Midbrain (tissue), 1 donor: ENCODE results near the gene HSPG2.
A peak's percentile ranks its signal among the peaks of the same experiment; 100 is the strongest.

Source experiments
- DNase-seq: peaks from one replicate; lab custom pipeline; 2025; lab: John Stamatoyannopoulos, UW

Gene HSPG2

DNA sequence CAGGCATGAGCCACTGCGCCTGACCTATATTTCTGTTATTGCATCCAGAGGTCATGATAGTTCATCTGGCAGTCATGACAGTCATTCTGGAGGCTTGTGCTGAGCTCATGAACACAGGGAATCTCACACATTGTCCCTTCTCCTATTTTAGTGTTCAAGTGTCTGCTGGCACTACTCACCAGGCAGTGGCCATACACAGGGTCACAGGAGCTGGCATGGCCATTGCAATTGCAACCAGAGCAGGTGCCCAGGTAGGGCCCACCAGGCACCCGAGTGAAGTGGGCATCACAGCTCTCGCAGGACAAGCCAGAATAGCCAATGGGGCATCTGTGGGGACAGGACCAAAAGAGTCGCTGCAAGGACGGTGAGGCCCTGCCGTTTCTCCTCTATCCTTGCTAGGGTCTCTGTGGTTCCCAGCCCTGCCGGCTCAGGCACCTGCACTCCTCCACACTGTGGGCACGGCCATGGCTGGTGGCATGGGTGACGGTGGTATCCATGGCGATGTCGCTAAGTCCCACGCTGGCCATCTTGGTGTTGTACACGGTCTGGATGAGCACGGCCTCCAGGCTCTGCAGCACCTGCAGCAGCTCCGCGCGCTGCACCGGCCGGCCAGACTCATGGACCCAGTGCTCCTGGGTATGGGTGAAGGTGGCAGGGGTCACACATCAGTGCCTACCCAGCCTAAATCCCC, 57.0 kb downstream of the HSPG2 start:
- no peak for DNase-seq

DNA sequence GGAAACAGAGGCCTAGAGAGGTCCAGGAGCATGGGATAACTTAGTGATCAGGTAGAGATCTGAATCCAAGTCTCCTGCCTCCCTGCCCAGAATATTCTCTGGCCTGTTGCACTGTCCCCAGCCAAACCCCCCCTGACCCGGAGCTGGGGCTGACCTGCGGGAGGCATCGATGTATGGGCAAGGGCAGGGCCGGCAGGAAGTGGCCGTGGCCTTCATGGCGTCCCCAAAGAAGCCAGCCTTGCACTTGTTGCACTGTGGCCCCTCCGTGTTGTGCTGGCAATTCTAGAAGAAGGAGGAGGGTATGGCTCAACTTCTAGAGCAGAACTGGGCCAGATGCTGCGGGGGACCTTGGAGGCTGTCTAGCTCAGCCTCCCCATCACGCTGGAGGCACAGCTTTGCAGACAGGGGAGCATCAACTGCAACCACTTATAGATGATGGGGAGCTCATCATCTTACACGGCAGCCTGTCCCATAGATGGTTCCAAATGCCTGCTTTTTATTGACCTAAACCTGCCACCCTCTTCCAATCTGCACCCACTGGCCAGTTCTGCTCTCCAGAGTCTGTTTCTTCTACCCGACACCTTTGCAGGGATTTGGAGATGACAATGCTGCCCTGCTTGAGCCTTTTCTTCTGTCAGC, 58.2 kb downstream of the HSPG2 start:
- no peak for DNase-seq

DNA sequence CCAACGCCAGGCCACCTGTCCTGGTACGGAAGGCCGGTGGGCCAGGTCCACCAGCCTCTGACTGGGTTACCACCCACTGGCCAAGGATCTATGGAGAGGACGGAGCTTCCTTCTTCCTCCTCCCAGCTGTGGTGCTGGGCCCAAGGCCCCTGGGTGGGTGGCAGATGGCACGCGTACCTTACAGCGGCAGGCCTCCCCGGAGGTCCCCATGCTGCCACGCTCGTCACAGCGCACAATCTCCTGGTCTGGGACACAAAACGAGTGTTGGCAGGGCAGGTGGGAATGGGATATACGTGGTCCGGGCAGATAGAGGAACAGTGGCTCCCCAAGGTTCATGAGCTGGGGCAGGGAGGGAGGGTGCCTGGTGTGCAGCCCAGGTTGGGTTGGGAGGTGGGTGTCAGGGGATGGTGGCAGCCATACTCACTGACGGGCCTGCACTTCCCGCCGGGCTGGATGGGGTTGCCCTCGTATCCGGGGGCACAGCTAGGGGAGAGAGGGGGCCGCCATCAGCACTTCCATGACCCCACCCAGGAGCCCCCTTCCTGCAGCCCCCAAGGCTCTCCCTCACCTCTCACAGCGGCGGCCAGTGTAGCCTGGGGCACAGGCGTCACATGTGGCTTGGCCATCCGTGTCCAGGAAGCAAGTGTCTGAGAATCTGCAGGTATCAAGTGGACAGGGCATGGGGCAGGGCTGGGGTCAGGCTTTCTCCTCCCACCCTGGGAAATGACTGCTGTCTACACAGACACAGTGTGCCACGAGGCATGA, 58.9 kb downstream of the HSPG2 start:
- no peak for DNase-seq

DNA sequence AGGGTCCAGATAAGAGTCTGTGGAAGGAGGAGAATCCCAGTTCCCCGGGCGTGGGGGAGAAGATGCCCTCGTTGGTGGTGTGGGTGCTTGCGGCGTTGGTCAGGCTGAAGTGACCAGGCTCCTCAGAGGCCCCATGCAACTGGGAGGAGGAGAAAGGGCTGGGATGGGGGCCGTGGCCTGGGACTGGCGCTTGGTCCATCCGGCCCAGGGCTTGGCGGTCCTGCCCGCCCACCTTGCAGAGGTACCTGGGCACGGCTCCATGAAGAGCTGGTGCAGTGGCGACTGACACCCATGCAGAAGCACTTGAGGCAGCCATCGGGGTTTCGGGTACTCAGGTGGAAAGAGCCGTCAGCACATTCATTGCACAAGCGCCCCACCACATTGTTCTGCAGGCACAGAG, 60.8 kb downstream of the HSPG2 start:
- no peak for DNase-seq

DNA sequence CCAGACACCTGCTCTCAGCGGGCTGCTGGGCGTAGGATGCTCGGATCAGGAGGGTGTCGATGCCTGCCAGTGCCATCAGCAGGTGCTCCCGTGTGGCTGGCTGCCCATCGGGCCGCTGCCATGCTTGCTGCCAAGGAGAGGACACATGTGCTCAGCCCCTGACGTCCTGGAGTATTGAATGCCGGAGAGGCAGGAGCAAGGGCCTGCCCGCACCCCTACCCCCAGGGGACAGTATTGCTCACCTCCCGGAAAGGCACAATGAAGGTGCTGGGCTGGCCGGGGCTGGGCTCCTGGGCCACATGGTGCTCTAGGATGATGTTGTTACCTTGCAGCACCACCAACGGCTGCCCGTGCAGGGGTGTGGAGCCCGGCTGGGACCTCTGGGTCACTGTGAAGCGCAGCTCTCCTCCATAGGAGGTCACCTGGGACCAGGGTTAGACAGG, 61.5 kb downstream of the HSPG2 start:
- no peak for DNase-seq

DNA sequence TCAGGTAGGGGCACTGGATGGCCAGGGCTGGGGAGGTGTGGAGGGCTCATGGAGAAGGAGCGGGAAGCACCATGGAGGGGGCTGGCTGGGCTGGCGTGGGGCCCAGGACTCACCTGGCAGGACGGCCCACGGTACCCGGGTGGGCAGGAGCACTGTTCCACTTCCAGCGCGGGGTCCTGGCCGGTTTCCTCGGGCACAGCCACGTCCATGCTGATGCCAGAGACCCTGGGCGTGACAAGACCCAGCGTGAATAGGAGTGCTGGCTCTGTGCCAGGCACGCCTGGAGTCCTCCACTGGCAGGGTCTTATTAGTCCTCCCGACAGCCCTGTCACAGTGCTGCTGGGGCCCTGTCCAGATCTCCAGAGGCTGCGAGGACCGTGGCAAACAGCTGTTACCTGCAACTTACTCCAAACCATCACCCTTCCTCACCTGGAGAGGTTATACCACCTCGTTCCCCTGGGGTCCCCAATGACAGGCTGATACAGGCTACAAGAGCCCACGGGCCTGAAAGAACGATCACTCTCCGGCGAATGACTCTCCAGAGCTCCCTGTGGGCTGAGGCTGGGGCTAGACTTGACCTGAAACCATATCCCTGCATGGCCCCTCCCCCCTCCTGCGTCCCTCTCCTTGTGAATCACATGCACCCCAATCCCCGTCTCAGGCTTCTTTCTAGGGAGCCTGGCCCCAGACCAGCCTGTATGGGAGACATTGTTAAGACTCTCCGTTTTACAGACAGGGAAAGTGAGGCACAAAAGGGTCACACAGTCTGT, 62.1 kb downstream of the HSPG2 start:
- DNase-seq: no peak

DNA sequence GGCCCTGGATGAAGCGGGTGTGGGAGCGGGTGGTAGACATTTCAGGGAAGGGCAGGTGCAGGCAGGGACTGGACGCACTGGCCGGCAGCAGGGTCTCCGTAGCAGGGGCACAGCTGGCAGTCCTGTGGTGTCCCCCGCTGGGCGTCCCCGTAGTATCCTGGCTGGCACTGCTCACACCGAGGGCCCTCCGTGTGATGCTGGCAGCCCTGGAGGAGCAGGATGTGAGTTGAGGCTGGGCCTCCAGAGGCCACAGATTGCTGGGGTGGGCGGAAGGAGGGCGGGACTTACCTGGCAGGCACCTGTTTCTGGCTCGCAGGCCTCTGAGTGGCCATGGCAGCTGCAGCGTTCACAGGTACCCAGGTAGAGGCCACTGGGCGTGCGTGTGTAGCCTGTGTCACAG, 62.8 kb downstream of the HSPG2 start:
- DNase-seq: no peak

DNA sequence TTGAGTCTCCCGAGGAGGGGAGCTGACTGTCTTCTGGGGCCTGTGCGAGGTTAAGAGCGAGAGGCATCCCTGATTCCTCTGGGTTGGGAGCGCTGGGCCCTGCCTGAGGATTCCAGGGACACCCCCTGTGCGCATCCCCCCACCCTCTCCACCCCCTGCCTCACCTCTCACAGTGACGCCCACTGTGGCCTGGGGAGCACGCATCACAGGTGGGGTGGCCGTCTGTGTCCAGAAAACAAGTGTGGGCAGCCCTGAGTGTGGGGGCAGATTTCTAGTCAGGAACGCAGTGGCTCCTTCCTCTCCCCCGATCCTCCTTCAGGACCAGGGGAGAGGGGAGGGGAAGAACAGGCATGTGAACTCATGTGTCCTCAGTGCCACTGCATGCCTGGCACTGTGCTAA, 63.3 kb downstream of the HSPG2 start:
- no peak for DNase-seq

DNA sequence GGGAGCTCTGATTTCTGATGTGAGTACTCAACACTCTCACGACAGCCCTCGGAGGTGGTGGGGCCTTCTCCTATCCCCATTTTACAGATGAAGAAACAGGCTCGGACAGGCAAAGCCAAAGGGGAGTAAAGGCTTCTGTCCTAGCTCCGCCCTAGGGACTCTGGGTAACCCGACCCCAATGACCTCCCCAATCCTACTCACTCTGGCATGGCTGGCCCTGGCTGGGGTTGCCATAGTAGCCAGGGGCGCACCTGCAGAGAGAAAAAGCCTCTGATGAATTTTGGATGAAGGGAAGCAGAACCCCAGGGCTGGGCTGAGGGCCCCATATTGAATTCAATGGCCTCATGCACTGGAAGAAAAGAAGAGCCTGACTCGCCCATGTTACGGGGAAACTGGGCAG, 63.9 kb downstream of the HSPG2 start:
- no peak for DNase-seq

DNA sequence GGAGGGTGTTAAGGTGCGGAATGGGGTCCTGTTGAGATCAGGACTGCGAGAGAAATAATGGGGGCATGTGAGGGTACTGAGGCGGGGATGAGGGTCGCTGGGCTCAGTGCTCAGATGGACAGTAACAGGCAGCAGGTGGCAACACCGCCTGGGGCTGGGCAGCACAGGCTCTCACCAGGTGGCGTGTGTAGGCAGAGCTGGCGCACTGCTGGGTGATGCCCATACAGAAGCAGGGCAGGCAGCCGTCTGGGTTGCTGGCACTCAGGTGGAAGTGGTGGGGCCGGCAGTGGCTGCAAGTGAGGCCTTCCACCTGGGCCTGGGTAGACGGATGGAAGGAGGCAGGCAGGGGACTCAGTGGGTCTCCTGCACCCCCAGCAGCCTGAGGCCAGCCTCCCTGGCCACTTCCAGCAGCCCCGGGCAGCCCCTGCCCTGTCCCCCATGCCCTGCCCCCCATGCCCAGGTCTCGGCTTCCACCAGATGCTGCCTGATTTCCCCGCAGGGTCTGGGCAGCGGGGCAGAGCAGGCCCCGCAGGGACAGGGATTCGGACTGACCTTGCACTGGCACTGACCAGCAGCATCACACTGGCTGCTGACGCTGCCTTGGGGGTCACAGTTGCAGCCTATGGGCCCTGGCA, 64.5 kb downstream of the HSPG2 start:
- no peak for DNase-seq

DNA sequence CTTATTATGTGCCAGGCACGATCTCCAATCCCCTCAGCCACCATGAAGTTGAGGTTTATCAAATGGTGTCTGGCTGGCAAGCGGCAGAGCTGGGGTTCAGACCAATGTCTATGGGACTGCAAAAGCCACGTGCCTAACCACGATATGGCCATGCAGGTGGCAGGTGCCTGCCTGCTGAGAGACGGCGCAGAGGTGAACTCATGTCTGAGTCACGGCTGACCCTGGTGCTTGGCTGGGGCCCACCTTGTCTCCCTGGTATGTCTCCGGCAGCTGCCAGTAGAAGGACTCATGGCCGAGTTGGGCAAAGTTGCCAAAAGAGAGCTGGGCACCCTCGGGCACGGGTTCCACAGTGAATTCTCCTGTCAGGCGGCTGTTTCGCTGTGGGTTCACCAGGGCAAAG, 65.2 kb downstream of the HSPG2 start:
- no peak for DNase-seq

DNA sequence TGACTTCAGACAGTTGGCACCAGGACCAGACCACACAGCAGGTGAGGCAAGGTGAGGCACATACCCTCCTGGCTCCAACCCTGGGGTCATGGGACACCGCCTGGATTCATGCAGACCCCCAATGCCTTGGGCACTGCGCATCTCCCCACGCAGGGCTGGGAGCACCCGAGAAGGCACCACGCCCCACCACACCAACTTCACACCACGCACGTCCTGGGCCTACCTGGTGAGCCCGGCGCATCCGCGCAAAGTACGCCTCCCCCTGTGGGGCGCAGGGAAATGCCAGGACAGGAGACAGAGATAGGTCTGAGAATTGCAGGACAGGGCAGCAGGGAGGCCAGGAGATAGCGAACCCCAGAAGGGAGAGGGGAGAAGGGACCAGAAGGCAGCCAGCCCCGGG, 66.5 kb downstream of the HSPG2 start:
- no peak for DNase-seq

DNA sequence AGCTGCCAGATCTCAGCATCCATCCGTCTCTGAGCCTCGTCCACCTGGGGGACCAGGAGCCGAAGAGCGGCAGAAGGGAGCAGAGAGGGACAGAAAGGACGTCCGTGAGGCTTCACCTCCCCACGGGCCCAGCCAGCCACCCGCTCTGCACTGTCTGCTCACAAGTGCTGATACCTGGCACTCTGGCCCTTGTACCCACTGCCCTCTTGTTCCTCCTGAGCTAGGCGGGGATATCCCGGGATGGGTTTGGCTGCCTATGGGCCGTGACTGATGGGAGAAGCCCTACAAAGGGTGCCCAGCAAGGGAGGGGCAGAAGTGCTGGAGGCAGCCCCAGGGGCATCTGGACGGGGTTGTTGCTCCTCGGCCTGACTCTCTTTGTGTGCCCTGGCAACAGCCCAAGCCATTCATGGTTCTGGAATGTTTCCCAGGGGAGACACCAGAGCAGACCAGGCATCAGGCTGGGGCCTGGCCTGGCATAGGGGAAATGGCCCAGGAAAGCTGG, 67.4 kb downstream of the HSPG2 start:
- peak; percentile 63 for DNase-seq

DNA sequence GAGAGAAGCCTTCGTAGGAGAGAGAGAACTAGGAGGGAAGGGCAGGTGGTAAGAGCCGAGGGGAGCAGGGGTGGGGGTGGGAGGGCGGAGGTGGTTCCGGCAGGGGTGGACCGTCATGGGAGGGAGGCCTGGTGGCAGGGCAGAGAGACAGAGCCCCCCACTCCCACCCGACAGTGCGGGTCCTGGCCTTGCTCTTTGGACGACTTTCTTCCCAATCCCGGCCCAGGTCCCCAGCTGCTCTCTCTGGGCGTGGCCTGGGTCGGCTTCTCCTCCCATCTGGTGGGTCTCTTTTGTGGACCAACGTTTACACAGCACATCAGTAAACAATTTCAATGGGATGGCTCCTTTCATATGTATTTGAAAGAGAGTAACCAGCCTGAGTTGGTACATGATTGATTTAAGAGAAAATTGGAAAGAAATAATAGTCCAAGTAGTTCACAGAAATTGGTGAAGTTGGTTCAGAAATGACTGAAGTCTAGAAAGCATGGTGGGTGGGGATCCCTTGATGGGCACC, 68.1 kb downstream of the HSPG2 start:
- no peak for DNase-seq

DNA sequence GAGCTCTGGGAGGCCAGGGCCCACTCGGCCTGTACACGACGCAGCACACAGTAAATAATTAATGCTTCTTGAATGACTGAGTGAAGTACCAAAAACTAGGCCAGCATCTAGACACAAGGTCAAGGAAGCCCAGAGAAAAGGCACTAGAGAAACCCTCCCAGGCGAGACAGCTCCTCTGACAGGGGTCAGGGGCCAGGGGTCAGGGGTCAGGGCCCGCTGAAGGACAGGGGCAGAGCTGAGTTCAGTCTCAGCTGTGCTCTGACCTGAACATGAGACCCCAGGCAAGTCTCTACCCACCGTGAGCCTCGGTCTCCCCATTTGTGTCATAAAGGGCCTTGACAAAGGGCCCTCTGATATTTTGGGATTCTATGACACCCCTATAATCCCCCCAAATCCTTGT, 68.6 kb downstream of the HSPG2 start:
- no peak for DNase-seq

DNA sequence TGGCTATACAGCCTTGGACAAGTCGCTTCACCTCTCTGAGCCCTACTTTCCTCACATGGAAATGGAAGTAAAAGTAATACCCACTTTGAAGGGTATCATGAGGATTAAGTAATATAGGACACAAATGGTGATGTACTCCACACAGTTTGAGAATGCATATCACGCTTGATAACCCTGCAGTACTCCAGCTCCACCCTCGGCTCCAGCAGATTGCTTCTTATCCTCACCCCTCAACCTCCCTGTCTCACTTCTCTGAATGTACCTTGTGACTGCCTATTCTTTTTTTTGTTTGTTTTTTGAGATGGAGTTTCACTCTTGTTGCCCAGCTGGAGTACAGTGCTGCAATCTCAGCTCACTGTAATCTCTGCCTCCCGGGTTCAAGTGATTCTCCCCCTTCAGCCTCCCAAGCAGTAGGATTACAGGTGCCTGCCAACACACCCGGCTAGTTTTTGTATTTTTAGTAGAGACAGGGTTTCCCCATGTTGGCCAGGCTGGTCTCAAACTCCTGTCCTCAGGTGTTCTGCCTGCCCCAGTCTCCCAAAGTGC, 69.6 kb downstream of the HSPG2 start:
- DNase-seq: no peak

DNA sequence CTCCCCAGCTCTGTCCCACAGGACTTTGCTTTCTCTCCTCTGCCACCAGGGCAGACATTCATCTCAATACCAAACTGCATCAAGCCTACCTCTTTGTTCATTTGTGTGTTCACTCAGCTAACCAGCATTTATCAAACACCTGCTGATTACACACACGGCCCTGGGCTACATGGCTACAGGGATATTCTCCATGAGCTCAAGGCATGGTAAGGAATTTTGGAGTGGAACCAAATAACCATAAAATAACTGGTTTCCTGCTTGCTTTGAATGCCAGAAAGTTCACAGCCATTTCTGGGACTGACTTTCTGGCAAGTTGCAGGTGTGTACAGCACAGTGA, 70.4 kb downstream of the HSPG2 start:
- DNase-seq: no peak

DNA sequence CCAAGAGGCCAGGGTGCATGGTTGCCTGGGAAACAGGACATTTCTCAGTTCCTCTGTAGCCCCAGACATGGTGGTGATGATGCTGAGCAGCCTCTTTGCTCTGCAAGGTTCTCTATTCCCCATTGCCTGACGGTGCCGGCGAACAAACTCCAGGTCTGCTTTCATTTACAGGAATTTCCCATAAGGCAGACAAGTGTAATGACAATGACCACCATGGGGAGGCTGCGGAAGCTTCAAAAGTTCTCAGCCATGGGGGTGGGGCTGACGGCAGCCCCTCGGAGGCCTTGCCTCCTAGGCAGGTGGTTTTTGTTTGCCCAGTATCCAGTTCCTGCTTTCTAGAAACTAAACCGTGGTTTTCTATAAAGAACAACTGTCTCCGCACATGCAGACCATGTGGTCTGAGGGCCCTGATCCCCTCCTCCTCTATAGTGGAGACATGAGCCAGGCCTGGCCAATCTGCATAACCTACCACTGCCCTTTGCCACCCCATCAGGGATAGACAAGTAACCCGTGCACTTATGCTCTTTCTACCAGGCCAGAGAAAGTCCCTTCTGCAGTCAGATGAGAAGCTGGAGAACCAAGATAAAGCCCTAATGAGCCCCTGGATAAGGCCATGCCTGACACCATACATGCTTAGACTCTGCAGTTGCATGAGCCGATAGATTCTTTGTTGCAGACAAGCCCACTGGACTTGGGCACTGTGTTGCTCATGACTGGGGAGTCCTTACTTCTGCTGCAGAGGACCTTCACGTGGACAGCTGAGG, 71.0 kb downstream of the HSPG2 start:
- DNase-seq: no peak

DNA sequence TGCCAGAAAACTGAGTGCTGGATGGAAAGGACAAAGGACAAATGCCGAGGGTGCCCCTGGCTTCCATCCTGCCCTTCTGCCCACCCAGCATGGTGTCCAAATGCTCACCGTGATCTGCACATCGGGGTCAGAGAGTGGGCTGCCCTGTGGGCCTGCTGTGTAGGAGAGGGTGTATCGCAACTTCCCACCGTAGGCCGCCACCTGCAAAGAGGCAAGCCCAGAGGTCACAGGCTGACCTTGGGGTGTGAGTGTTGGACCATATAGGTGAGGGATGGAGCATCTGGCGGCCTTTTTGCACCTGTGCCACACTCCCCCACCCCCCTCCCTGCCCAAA, 71.5 kb downstream of the HSPG2 start:
- no peak for DNase-seq

DNA sequence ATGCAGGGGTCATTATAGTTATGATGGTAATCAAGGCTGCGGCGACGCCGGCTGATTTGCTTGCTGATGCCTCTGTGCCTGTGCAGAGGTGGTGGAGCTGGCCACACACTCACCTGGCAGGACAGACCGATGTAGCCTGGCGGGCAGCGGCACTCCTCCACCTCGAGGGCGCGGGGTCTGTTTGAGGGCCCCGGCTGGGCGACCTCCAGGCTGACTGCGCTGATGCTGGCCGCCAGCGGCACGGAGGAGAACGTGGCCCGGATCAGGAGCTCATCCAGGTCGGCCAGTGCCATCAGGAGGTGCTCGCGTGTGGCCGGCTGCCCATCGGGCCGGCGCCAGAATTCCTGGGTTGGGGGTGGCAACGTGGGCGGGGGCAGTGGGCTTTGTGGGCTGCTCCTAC, 72.4 kb downstream of the HSPG2 start:
- DNase-seq: no peak

DNA sequence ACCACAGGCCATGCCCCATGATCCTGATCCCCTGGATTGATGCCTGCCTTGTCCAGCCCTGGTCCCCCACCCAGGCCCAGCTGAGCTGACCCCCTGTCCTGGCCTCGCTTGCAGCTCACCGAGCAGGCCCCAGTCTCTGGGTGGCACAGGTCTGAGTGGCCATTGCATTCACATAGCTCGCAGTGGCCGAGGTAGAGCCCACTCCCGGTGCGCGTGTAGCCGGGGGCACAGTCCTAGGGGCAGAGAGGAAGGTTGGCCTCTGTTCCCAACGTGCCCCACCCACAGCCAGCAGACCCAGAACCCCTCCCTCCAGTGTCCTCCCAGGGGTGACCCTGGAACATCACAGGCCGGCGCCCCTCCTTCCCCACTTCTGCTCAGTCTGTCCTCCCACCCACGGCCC, 73.1 kb downstream of the HSPG2 start:
- DNase-seq: no peak
